Measurements from ENCODE around the gene MED27. TPM values are rescaled to one million over a fixed set of nuclear protein-coding genes. Genes with fewer than 3 reads are reported as not detected.

Gene MED27
- total and polyA plus RNA-seq, 2 of the 13 experiments (the other 11 are each of a cell fraction or from before 2014, with no cell fraction given): 16.9 to 19.0 TPM

DNA sequence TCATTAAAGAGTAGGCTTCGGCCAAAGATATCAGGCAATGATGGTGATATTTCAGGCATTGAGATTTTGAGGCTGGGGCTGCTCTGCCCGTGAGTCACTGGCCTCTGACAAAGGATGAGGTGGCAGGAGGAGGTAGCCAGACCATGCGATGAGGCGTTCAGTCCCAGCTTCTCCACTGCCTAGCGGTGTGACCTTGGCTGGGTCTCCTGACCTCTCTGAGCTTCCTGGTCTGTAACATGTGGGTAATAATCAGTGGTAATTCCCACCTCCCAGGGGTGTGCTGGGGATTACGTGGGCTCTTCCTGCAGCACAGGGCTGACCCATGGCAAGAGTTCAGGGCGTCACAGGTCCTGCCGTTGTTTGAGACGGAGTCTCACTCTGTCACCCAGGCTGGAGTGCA, 266.6 kb downstream of the MED27 start:
- DNase-seq (ENCODE audit: low spot score): no peak
- H3K4me1 ChIP-seq (ENCODE audit: insufficient read depth, low read length): no peaks in the 10 kb centered on the region
- no peak for TF ChIP-seq ZBTB20 (CRISPR knock-in tag; IDR thresholded peaks at IDR 0.05; ENCODE audit: borderline replicate concordance, low read depth)
- TF ChIP-seq ZNF768 (CRISPR knock-in tag; IDR thresholded peaks at IDR 0.05): peak; percentile 65; the same call in 1 of the 2 replicates
- no peaks in the 10 kb centered on the region for H3K79me2 ChIP-seq (ENCODE audit: insufficient read depth, low read length)
- H2AFZ ChIP-seq (ENCODE audit: low read length): no peak overlapping the region
- H3K4me2 ChIP-seq (ENCODE audit: low read depth, low read length): no peak overlapping the region
- POLR2A ChIA-PET: no interaction called here
- BruUV-seq (replicated peaks): no TSS peak
- H3K36me3 ChIP-seq (replicated peaks in 1 of 2; ENCODE audit: control insufficient read depth in 1 of 2, insufficient read depth in 2 of 2, low read length in 2 of 2): no peaks in the 10 kb centered on the region
- CTCF ChIA-PET (ENCODE audit: low intra/inter-chr PET ratio, low total read pairs): no interaction called here
- H3K4me3 ChIP-seq (replicated peaks in 1 of 3; ENCODE audit: insufficient read depth in 1 of 3, low read depth in 2 of 3, low read length in 3 of 3): no peak overlapping the region
- H3K9ac ChIP-seq (ENCODE audit: insufficient read depth, low read depth, low read length): no peak overlapping the region
- no peak for FAIRE-seq
- H3K9me3 ChIP-seq (ENCODE audit: low read length): no peaks in the 10 kb centered on the region
- intact Hi-C loops (cut with micrococcal nuclease; ENCODE audit: unreplicated experiment): no loop called here
- H3K27ac ChIP-seq (ENCODE audit: extremely low read length, insufficient read depth, low read length): no peak overlapping the region
- in situ Hi-C loops (cut with HindIII; ENCODE audit: extremely low pct_ligation_motif_present, low pct_unique_long_range_greater_than_20kb): no loop called here
- ATAC-seq: no peak
- 31% methylated on average over 8 of the region's 9 CpGs for WGBS (ENCODE audit: low lambda C conversion rate)
- peaks cover 2% of the 10 kb centered on the region; the same call in 1 of the 2 replicates for H4K20me1 ChIP-seq (ENCODE audit: insufficient read depth, low read length)
- peaks cover 6 to 66% of the 10 kb centered on the region in 2 experiments; a peak in 4 of 5 replicates for H3K27me3 ChIP-seq (ENCODE audit: control insufficient read depth in 1 of 2, insufficient read depth in 2 of 2, low read length in 2 of 2)

DNA sequence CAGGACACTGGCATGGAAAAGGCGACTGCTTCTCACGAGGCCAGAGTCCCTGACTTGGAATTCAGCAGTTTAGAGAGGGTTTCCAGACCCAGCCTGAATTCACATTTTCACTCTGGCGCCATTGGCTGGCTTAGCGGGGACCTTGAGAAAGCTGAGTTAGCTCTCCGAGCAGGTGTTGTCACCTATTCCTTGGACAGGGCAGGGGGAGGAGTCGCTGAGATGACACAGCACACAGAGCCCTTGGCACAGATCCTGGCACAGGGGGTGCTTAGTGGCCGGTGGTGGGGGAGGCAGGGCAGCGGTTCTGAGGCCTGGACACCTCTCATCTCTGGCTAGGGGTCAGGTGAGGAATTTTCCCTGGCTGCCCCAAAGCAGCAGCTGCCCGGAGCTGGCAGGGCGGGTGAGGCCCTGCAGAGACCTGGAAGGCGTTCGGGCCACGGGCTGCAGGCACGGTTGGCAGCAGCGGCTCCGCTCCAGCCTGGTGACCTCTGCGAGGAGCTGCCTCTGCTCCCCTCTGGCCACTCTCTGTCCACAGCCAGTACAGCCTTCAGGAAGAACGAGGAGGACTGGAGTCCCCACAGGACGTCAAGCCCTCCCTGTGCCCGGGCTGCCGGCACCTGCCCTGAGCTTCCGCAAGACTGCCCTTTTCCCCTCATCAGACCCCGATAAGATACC, 267.4 kb downstream of the MED27 start:
- Histone ChIP-seq H3K4me1 (ENCODE audit: insufficient read depth, low read length) (no peaks in the 10 kb centered on the region), H3K9ac (ENCODE audit: insufficient read depth, low read depth, low read length) (no peak overlapping the region), H2AFZ (ENCODE audit: low read length) (no peak overlapping the region), H3K4me3 (replicated peaks in 1 of 3; ENCODE audit: insufficient read depth in 1 of 3, low read depth in 2 of 3, low read length in 3 of 3) (no peak overlapping the region), H3K27me3 (ENCODE audit: control insufficient read depth in 1 of 2, insufficient read depth in 2 of 2, low read length in 2 of 2) (peaks cover 6 to 69% of the 10 kb centered on the region in 2 experiments; a peak in 4 of 5 replicates), H4K20me1 (ENCODE audit: insufficient read depth, low read length) (peaks cover 2% of the 10 kb centered on the region; the same call in 1 of the 2 replicates), H3K9me3 (ENCODE audit: low read length) (no peaks in the 10 kb centered on the region), H3K79me2 (ENCODE audit: insufficient read depth, low read length) (no peaks in the 10 kb centered on the region), H3K4me2 (ENCODE audit: low read depth, low read length) (no peak overlapping the region), H3K36me3 (replicated peaks in 1 of 2; ENCODE audit: control insufficient read depth in 1 of 2, insufficient read depth in 2 of 2, low read length in 2 of 2) (no peaks in the 10 kb centered on the region), H3K27ac (ENCODE audit: extremely low read length, insufficient read depth, low read length) (no peak overlapping the region)
- CTCF ChIA-PET (ENCODE audit: low intra/inter-chr PET ratio, low total read pairs): no interaction called here
- WGBS (ENCODE audit: low lambda C conversion rate): 33% methylated on average over 11 of the region's 23 CpGs
- BruUV-seq (replicated peaks): no TSS peak
- no peak for ATAC-seq
- DNase-seq (ENCODE audit: low spot score): no peak
- intact Hi-C loops (cut with micrococcal nuclease; ENCODE audit: unreplicated experiment) (no loop called here), in situ Hi-C loops (cut with HindIII; ENCODE audit: extremely low pct_ligation_motif_present, low pct_unique_long_range_greater_than_20kb) (no loop called here)
- FAIRE-seq: no peak
- POLR2A ChIA-PET: no interaction called here
- TF ChIP-seq CCAR2 (optimal IDR thresholded peaks at IDR 0.05; ENCODE audit: low read depth, low read length) (no peak), EED (CRISPR knock-in tag; IDR thresholded peaks at IDR 0.05) (no peak), ZNF333 (CRISPR knock-in tag; IDR thresholded peaks at IDR 0.05; ENCODE audit: borderline replicate concordance) (no peak), ARHGAP35 (CRISPR knock-in tag; IDR thresholded peaks at IDR 0.05; ENCODE audit: borderline replicate concordance) (no peak), U2AF2 (IDR thresholded peaks at IDR 0.05; ENCODE audit: low read depth, low read length) (no peak), IKZF4 (CRISPR knock-in tag; IDR thresholded peaks at IDR 0.05; ENCODE audit: borderline replicate concordance, low read depth, not compliant biosample characterization) (no peak)
- TF ChIP-seq, protein P1, sequence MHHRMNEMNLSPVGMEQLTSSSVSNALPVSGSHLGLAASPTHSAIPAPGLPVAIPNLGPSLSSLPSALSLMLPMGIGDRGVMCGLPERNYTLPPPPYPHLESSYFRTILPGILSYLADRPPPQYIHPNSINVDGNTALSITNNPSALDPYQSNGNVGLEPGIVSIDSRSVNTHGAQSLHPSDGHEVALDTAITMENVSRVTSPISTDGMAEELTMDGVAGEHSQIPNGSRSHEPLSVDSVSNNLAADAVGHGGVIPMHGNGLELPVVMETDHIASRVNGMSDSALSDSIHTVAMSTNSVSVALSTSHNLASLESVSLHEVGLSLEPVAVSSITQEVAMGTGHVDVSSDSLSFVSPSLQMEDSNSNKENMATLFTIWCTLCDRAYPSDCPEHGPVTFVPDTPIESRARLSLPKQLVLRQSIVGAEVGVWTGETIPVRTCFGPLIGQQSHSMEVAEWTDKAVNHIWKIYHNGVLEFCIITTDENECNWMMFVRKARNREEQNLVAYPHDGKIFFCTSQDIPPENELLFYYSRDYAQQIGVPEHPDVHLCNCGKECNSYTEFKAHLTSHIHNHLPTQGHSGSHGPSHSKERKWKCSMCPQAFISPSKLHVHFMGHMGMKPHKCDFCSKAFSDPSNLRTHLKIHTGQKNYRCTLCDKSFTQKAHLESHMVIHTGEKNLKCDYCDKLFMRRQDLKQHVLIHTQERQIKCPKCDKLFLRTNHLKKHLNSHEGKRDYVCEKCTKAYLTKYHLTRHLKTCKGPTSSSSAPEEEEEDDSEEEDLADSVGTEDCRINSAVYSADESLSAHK (CRISPR knock-in tag; IDR thresholded peaks at IDR 0.05; ENCODE audit: borderline replicate concordance): no peak
- TF ChIP-seq, protein P2, sequence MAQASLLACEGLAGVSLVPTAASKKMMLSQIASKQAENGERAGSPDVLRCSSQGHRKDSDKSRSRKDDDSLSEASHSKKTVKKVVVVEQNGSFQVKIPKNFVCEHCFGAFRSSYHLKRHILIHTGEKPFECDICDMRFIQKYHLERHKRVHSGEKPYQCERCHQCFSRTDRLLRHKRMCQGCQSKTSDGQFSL (CRISPR knock-in tag; IDR thresholded peaks at IDR 0.05): no peak
